ENCODE measurements around the gene KCNC1.

KCNC1 gene

GRCh38 chr11:17772704-17773600 lies 38.4 kb downstream of the KCNC1 start:
- DNase-seq (ENCODE audit: low read depth in 1 of 2, low spot score in 1 of 2): no peak

- no peak for DNase-seq (ENCODE audit: low read depth in 1 of 2, low spot score in 1 of 2)
Measured at GRCh38 chr11:17773674-17774073, 39.1 kb downstream of the KCNC1 start.

GRCh38 chr11:17774232-17775034 lies 39.9 kb downstream of the KCNC1 start:
- no peak for DNase-seq (ENCODE audit: low read depth in 1 of 2, low spot score in 1 of 2)

- DNase-seq (ENCODE audit: low read depth in 1 of 2, low spot score in 1 of 2): no peak
Measured at GRCh38 chr11:17775035-17775348, 40.4 kb downstream of the KCNC1 start.

GRCh38 chr11:17775507-17776211 lies 41.1 kb downstream of the KCNC1 start:
- no peak for DNase-seq (ENCODE audit: low read depth in 1 of 2, low spot score in 1 of 2)

- no peak for DNase-seq (ENCODE audit: low read depth in 1 of 2, low spot score in 1 of 2)
Measured at GRCh38 chr11:17776212-17776875, 41.8 kb downstream of the KCNC1 start.

- DNase-seq (ENCODE audit: low read depth in 1 of 2, low spot score in 1 of 2): no peak
Measured at GRCh38 chr11:17777086-17777737, 42.6 kb downstream of the KCNC1 start.

GRCh38 chr11:17777738-17778091 lies 43.1 kb downstream of the KCNC1 start:
- no peak for DNase-seq (ENCODE audit: low read depth in 1 of 2, low spot score in 1 of 2)

- no peak for DNase-seq (ENCODE audit: low read depth in 1 of 2, low spot score in 1 of 2)
Measured at GRCh38 chr11:17778352-17778751, 43.8 kb downstream of the KCNC1 start.

- no peak for DNase-seq (ENCODE audit: low read depth in 1 of 2, low spot score in 1 of 2)
Measured at GRCh38 chr11:17778956-17779860, 44.6 kb downstream of the KCNC1 start.

- no peak for DNase-seq (ENCODE audit: low read depth in 1 of 2, low spot score in 1 of 2)
Measured at GRCh38 chr11:17779861-17780594, 45.4 kb downstream of the KCNC1 start.

GRCh38 chr11:17780668-17781067 lies 46.1 kb downstream of the KCNC1 start:
- no peak for DNase-seq (ENCODE audit: low read depth in 1 of 2, low spot score in 1 of 2)

GRCh38 chr11:17781221-17781620 lies 46.6 kb downstream of the KCNC1 start:
- no peak for DNase-seq (ENCODE audit: low read depth in 1 of 2, low spot score in 1 of 2)

GRCh38 chr11:17781626-17782025 lies 47.0 kb downstream of the KCNC1 start:
- DNase-seq (ENCODE audit: low read depth in 1 of 2, low spot score in 1 of 2): no peak

- DNase-seq (ENCODE audit: low read depth in 1 of 2, low spot score in 1 of 2): no peak
Measured at GRCh38 chr11:17782145-17782544, 47.6 kb downstream of the KCNC1 start.

GRCh38 chr11:17782603-17783337 lies 48.2 kb downstream of the KCNC1 start:
- DNase-seq (ENCODE audit: low read depth in 1 of 2, low spot score in 1 of 2): no peak

- DNase-seq (ENCODE audit: low read depth in 1 of 2, low spot score in 1 of 2): no peak
Measured at GRCh38 chr11:17783878-17784277, 49.3 kb downstream of the KCNC1 start.

- no peak for DNase-seq (ENCODE audit: low read depth in 1 of 2, low spot score in 1 of 2)
Measured at GRCh38 chr11:17786824-17787525, 52.4 kb downstream of the KCNC1 start.

Data from stimulated activated CD4-positive, alpha-beta T cell treated with anti-CD3 and anti-CD28 coated beads, Interleukin-15, amount 100 ng/mL, for 1 hour (primary cell).